ENCODE measurements around the gene CLK1.

Gene CLK1

GRCh38 chr2:200877443-200877842 is 13.0 kb upstream of the CLK1 start:
- Histone ChIP-seq H3K27ac (ENCODE audit: low read depth in 2 of 2, low read length in 2 of 2) (no peak overlapping the region), H3K9me3 (ENCODE audit: control insufficient read depth in 2 of 2, low read length in 2 of 2) (no peaks in the 10 kb centered on the region), H3K9ac (ENCODE audit: low read depth in 1 of 2, low read length in 2 of 2) (no peak overlapping the region), H3K36me3 (ENCODE audit: control insufficient read depth in 2 of 2, insufficient read depth in 2 of 2, low read length in 2 of 2) (peaks cover 33 to 72% of the 10 kb centered on the region in 2 donors), H3K27me3 (ENCODE audit: control insufficient read depth in 2 of 2, insufficient read depth in 2 of 2, low read length in 2 of 2) (no peaks in the 10 kb centered on the region), H3K4me1 (ENCODE audit: control insufficient read depth in 2 of 2, insufficient read depth in 2 of 2, low read length in 2 of 2) (no peaks in the 10 kb centered on the region), H3K4me3 (ENCODE audit: low read length in 2 of 2) (no peak overlapping the region)

- H3K9me3 ChIP-seq (ENCODE audit: control insufficient read depth in 2 of 2, low read length in 2 of 2), result no peaks in the 10 kb centered on the region
- no peak overlapping the region for H3K9ac ChIP-seq (ENCODE audit: low read depth in 1 of 2, low read length in 2 of 2)
- no peak overlapping the region for H3K27ac ChIP-seq (ENCODE audit: low read depth in 2 of 2, low read length in 2 of 2)
- H3K36me3 ChIP-seq (ENCODE audit: control insufficient read depth in 2 of 2, insufficient read depth in 2 of 2, low read length in 2 of 2), result peaks cover 16 to 49% of the 10 kb centered on the region in 2 donors
- no peaks in the 10 kb centered on the region for H3K27me3 ChIP-seq (ENCODE audit: control insufficient read depth in 2 of 2, insufficient read depth in 2 of 2, low read length in 2 of 2)
- H3K4me1 ChIP-seq (ENCODE audit: control insufficient read depth in 2 of 2, insufficient read depth in 2 of 2, low read length in 2 of 2), result no peaks in the 10 kb centered on the region
- H3K4me3 ChIP-seq (ENCODE audit: low read length in 2 of 2), result no peak overlapping the region
Measured at GRCh38 chr2:200873560-200873959, 9.1 kb upstream of the CLK1 start.

GRCh38 chr2:200871151-200871550 is 6.7 kb upstream of the CLK1 start:
- Histone ChIP-seq H3K27me3 (ENCODE audit: control insufficient read depth in 2 of 2, insufficient read depth in 2 of 2, low read length in 2 of 2) (no peaks in the 10 kb centered on the region), H3K27ac (ENCODE audit: low read depth in 2 of 2, low read length in 2 of 2) (no peak overlapping the region), H3K4me1 (ENCODE audit: control insufficient read depth in 2 of 2, insufficient read depth in 2 of 2, low read length in 2 of 2) (peaks cover 4 to 5% of the 10 kb centered on the region in 2 donors), H3K36me3 (ENCODE audit: control insufficient read depth in 2 of 2, insufficient read depth in 2 of 2, low read length in 2 of 2) (peaks cover 10 to 33% of the 10 kb centered on the region in 2 donors), H3K9ac (ENCODE audit: low read depth in 1 of 2, low read length in 2 of 2) (no peak overlapping the region), H3K4me3 (ENCODE audit: low read length in 2 of 2) (no peak overlapping the region), H3K9me3 (ENCODE audit: control insufficient read depth in 2 of 2, low read length in 2 of 2) (no peaks in the 10 kb centered on the region)

DNA sequence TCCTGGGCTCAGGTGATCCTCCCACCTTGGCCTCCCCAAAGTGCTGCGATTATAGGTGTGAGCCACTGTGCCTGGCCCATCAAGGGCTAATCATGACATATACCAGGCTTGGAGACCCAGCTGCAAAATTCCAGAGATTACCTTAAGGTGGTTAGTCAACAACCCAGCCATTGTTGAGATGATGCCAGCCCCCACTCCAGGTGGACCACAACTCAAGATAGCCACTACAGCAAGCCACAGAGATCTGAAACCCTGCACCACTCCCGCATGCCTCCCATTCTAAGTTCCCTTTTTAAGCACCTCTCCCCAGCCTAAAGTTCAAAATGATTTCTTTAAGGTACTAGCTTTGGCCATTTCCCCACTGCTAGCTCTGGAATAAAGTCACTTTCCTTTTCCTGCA is 4.6 kb upstream of the CLK1 start:
- H3K27ac ChIP-seq (ENCODE audit: low read depth in 2 of 2, low read length in 2 of 2), result no peak overlapping the region
- H3K27me3 ChIP-seq (ENCODE audit: control insufficient read depth in 2 of 2, insufficient read depth in 2 of 2, low read length in 2 of 2), result no peaks in the 10 kb centered on the region
- H3K4me3 ChIP-seq (ENCODE audit: low read length in 2 of 2), result no peak overlapping the region
- peaks cover 5 to 10% of the 10 kb centered on the region in 2 donors for H3K4me1 ChIP-seq (ENCODE audit: control insufficient read depth in 2 of 2, insufficient read depth in 2 of 2, low read length in 2 of 2)
- H3K9me3 ChIP-seq (ENCODE audit: control insufficient read depth in 2 of 2, low read length in 2 of 2), result no peaks in the 10 kb centered on the region
- no peak overlapping the region for H3K9ac ChIP-seq (ENCODE audit: low read depth in 1 of 2, low read length in 2 of 2)
- H3K36me3 ChIP-seq (ENCODE audit: control insufficient read depth in 2 of 2, insufficient read depth in 2 of 2, low read length in 2 of 2), result peaks cover 5 to 18% of the 10 kb centered on the region in 2 donors

DNA sequence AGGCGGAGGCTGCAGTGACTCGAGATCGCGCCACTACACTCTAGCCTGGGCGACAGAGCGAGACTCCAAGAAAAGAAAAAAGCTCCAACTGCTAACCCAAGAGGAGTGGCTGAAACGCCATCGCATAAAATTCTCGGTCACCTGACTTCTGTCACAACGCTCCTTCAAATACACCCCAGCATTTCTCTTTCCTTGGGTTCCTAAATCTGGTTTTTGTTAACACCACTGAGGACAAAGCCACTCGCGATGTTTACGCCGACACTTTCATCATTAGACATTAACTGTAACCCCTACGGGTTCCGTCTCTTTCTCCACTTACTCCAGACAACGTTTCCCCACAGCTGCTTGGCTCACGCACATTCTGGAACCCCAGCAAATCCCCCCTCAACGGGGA is 679 bp downstream of the CLK1 start:
- peaks cover 28 to 29% of the 10 kb centered on the region in 2 donors for H3K4me1 ChIP-seq (ENCODE audit: control insufficient read depth in 2 of 2, insufficient read depth in 2 of 2, low read length in 2 of 2)
- H3K4me3 ChIP-seq (ENCODE audit: low read length in 2 of 2), result peak overlapping the region; percentile 84 to 100
- H3K36me3 ChIP-seq (ENCODE audit: control insufficient read depth in 2 of 2, insufficient read depth in 2 of 2, low read length in 2 of 2), result peaks cover 18 to 19% of the 10 kb centered on the region in 2 donors
- no peaks in the 10 kb centered on the region for H3K9me3 ChIP-seq (ENCODE audit: control insufficient read depth in 2 of 2, low read length in 2 of 2)
- H3K27ac ChIP-seq (ENCODE audit: low read depth in 2 of 2, low read length in 2 of 2), result peak overlapping the region; percentile 100
- no peaks in the 10 kb centered on the region for H3K27me3 ChIP-seq (ENCODE audit: control insufficient read depth in 2 of 2, insufficient read depth in 2 of 2, low read length in 2 of 2)
- H3K9ac ChIP-seq (ENCODE audit: low read depth in 1 of 2, low read length in 2 of 2), result peak overlapping the region; percentile 100

- H3K9me3 ChIP-seq (ENCODE audit: control insufficient read depth in 2 of 2, low read length in 2 of 2), result no peaks in the 10 kb centered on the region
- peak overlapping the region; percentile 100 for H3K9ac ChIP-seq (ENCODE audit: low read depth in 1 of 2, low read length in 2 of 2)
- H3K36me3 ChIP-seq (ENCODE audit: control insufficient read depth in 2 of 2, insufficient read depth in 2 of 2, low read length in 2 of 2), result peaks cover 30 to 31% of the 10 kb centered on the region in 2 donors
- H3K27ac ChIP-seq (ENCODE audit: low read depth in 2 of 2, low read length in 2 of 2), result peak overlapping the region; percentile 100
- peak overlapping the region; percentile 84 to 100 for H3K4me3 ChIP-seq (ENCODE audit: low read length in 2 of 2)
- no peaks in the 10 kb centered on the region for H3K27me3 ChIP-seq (ENCODE audit: control insufficient read depth in 2 of 2, insufficient read depth in 2 of 2, low read length in 2 of 2)
- peaks cover 29% of the 10 kb centered on the region in 2 donors for H3K4me1 ChIP-seq (ENCODE audit: control insufficient read depth in 2 of 2, insufficient read depth in 2 of 2, low read length in 2 of 2)
Measured at GRCh38 chr2:200862532-200863000, 1.9 kb downstream of the CLK1 start.

- Histone ChIP-seq H3K27ac (ENCODE audit: low read depth in 2 of 2, low read length in 2 of 2) (peak overlapping the region; percentile 100), H3K4me3 (ENCODE audit: low read length in 2 of 2) (peak overlapping the region; percentile 52 to 100), H3K36me3 (ENCODE audit: control insufficient read depth in 2 of 2, insufficient read depth in 2 of 2, low read length in 2 of 2) (peaks cover 39 to 40% of the 10 kb centered on the region in 2 donors), H3K9ac (ENCODE audit: low read depth in 1 of 2, low read length in 2 of 2) (peak overlapping the region; percentile 54 to 100), H3K9me3 (ENCODE audit: control insufficient read depth in 2 of 2, low read length in 2 of 2) (no peaks in the 10 kb centered on the region), H3K27me3 (ENCODE audit: control insufficient read depth in 2 of 2, insufficient read depth in 2 of 2, low read length in 2 of 2) (no peaks in the 10 kb centered on the region), H3K4me1 (ENCODE audit: control insufficient read depth in 2 of 2, insufficient read depth in 2 of 2, low read length in 2 of 2) (peaks cover 24 to 26% of the 10 kb centered on the region in 2 donors)
Measured at GRCh38 chr2:200861617-200862155, 2.8 kb downstream of the CLK1 start.

- Histone ChIP-seq H3K4me1 (ENCODE audit: control insufficient read depth in 2 of 2, insufficient read depth in 2 of 2, low read length in 2 of 2) (peaks cover 24 to 26% of the 10 kb centered on the region in 2 donors), H3K36me3 (ENCODE audit: control insufficient read depth in 2 of 2, insufficient read depth in 2 of 2, low read length in 2 of 2) (peaks cover 52% of the 10 kb centered on the region in 2 donors), H3K4me3 (ENCODE audit: low read length in 2 of 2) (peak overlapping the region in 1 of 2 donors; percentile 54), H3K27ac (ENCODE audit: low read depth in 2 of 2, low read length in 2 of 2) (no peak overlapping the region), H3K27me3 (ENCODE audit: control insufficient read depth in 2 of 2, insufficient read depth in 2 of 2, low read length in 2 of 2) (no peaks in the 10 kb centered on the region), H3K9ac (ENCODE audit: low read depth in 1 of 2, low read length in 2 of 2) (peak overlapping the region in 1 of 2 donors; percentile 47), H3K9me3 (ENCODE audit: control insufficient read depth in 2 of 2, low read length in 2 of 2) (no peaks in the 10 kb centered on the region)
Measured at GRCh38 chr2:200860092-200860795, 4.2 kb downstream of the CLK1 start.

- no peaks in the 10 kb centered on the region for H3K9me3 ChIP-seq (ENCODE audit: control insufficient read depth in 2 of 2, low read length in 2 of 2)
- H3K36me3 ChIP-seq (ENCODE audit: control insufficient read depth in 2 of 2, insufficient read depth in 2 of 2, low read length in 2 of 2), result peaks cover 84 to 86% of the 10 kb centered on the region in 2 donors
- H3K27me3 ChIP-seq (ENCODE audit: control insufficient read depth in 2 of 2, insufficient read depth in 2 of 2, low read length in 2 of 2), result no peaks in the 10 kb centered on the region
- no peak overlapping the region for H3K4me3 ChIP-seq (ENCODE audit: low read length in 2 of 2)
- peaks cover 17 to 23% of the 10 kb centered on the region in 2 donors for H3K4me1 ChIP-seq (ENCODE audit: control insufficient read depth in 2 of 2, insufficient read depth in 2 of 2, low read length in 2 of 2)
- no peak overlapping the region for H3K9ac ChIP-seq (ENCODE audit: low read depth in 1 of 2, low read length in 2 of 2)
- H3K27ac ChIP-seq (ENCODE audit: low read depth in 2 of 2, low read length in 2 of 2), result no peak overlapping the region
Measured at GRCh38 chr2:200856806-200857205, 7.7 kb downstream of the CLK1 start.

DNA sequence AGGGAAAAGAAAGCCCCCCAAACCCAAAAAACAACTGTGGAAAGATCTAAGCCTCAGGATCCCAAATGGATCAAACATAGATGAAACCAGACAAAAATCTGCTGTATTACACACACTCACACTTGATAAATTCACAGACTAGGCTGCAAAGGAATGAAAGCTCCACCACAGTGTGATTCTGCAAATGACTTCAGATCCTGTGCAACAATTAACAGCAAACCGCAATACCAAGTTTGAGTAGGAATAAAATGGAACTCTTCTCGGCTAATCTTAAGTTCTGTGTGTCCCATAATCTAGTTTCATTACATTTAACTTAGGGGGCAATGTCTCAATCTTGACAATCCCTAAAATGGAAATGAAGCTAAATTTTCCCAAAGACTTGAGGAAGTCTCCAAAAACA is 11.9 kb downstream of the CLK1 start:
- Histone ChIP-seq H3K36me3 (ENCODE audit: control insufficient read depth in 2 of 2, insufficient read depth in 2 of 2, low read length in 2 of 2) (peaks cover 68 to 70% of the 10 kb centered on the region in 2 donors), H3K4me3 (ENCODE audit: low read length in 2 of 2) (no peak overlapping the region), H3K9ac (ENCODE audit: low read depth in 1 of 2, low read length in 2 of 2) (no peak overlapping the region), H3K9me3 (ENCODE audit: control insufficient read depth in 2 of 2, low read length in 2 of 2) (no peaks in the 10 kb centered on the region), H3K4me1 (ENCODE audit: control insufficient read depth in 2 of 2, insufficient read depth in 2 of 2, low read length in 2 of 2) (peaks cover 0 to 4% of the 10 kb centered on the region in 2 donors), H3K27ac (ENCODE audit: low read depth in 2 of 2, low read length in 2 of 2) (no peak overlapping the region), H3K27me3 (ENCODE audit: control insufficient read depth in 2 of 2, insufficient read depth in 2 of 2, low read length in 2 of 2) (no peaks in the 10 kb centered on the region)

Data from mucosa of rectum (tissue), 2 donors.